CD4-positive, alpha-beta T cell treated with Interleukin-17A for 4 hours (primary cell): ENCODE results near the gene DCDC1.
"Not testable (repeated sequence)": the region's sequence is repeated elsewhere in the genome, so short reads cannot be mapped to it uniquely, and the experiment has no call there.

Source experiments
- DNase-seq: peaks from one replicate; pipeline ENCODE4 v3.0.0-alpha.2; 2020; ENCODE audit warnings: mixed read lengths

DCDC1 gene

DNA sequence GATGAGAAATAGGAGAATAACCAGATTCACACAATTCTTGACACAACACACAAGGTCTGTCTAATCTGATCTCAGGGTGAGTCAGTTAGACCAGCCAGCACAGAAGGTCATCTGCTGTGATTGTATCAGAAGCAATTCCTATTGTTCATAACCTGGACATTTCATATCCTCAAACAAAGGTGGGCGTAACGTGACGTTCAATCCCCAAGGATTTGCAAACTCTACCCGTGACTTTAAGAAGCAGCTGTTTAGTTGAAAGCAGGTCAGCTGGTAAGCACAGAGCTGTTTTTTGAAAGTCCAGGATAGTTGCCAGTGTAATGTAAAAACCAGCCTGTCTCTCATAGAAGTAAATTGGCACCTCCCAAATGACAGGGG is 385.1 kb downstream of the DCDC1 start:
- no peak for DNase-seq

DNA sequence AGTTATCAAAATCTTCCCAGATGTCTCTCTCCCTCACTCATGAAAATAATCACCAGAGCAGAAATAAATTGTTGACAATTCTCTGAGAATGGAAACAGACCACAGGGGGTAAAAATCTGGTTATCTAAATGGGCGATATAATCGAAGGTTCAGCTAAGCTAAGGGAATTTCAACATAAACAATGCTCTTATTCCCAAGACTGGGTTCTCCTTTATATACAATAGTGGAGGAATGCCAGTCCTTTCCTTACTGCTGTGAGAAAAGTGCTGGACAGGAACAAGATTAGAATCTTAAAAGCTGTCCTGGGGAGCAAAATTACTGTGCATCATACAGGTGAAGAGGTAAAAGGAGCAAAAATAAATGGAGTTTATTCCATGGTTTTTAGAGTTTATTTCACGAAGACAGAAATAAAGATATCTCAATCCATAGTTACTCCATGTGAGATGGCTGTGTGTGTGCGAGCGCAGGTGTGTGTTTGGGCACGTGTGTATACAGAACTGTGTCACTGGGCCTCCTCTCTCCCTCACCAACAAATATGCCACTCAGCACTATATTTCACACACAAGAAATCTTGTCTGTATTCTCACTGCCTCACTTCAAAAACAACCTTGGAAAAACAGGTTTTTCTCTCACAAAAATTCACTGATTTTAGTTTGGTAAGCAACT is 385.6 kb downstream of the DCDC1 start:
- no peak for DNase-seq

DNA sequence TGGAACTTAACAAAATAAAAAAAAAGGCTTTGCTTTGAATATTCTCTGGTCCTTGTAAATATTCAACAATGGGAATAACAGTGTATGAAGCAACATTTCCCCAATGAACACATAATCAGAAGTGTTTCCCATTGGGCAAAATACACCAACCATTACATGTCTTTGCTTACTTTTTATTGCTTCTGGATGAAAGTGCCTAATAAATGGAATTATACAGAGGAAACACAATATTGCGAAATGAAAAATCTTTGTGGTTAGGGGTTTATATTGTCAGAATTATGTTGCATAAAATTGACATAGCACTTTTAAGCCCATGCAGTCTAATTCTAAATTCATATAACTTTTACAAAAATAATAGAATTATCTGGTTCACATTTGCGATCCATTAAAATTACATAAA is 386.4 kb downstream of the DCDC1 start:
- no peak for DNase-seq

DNA sequence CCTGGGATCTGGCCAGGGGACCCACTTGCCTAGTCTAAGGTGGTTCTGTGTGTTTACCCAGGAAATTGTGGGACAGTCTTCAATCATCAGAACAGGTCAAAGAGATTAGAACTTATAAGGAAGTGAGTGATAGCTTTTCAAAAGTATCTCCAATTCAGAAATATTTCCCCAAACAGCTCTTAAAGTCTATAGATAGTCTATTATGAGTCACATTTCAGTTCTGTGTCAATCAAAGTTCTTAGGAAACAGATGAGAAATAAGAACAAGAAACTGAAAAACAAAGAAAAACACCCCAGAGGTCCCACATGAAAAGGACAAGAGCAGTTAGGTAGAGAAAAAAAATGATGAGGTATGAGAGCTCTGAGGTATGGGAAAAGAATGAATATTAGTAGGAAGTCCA is 402.0 kb downstream of the DCDC1 start:
- no peak for DNase-seq

DNA sequence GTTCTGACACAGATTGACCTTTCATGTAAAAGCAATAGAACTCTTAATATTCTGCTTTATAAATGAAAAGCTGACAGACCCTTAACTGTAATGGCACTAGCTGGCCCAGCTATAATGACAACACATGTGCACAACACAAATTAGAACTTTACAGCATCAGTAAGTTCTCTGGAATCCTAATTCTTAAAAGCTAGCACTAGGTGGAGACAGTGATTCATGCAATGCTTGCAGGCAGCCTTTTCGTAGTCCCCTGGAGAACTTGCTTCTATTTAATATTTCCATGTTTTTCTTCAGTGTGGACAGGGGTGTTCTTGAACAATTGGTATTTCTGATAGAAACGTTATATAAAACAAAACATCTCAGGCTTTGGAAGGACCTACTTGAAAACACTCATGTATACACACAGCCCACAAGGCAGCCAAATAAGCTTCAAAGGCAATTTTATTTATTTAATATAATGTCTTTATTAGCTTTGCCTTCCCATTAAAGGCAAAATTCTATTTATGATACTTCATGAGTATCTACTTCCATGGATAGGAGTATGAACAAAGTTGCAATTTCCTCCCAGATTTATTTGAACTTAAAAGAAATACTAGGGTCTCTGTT is 409.0 kb downstream of the DCDC1 start:
- DNase-seq = no peak

DNA sequence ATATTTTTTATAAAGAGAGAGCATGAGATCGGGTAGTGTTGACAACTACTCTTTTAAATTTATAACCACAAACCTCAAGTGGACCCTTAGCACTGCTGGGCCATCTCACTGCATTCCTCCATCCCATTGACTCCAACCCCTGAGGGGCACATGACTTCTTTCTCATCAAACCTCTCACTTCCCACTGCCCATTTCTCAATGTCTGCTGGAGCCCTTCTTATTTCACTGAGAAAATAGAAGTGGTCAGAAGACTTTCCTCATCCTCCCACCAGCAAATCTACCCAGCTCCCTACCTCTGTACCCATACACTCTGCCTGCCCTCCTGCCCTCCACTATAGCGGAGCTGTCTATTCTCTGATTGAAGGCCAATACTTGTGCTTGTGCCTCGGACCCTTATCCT is 412.8 kb downstream of the DCDC1 start:
- DNase-seq = no peak

DNA sequence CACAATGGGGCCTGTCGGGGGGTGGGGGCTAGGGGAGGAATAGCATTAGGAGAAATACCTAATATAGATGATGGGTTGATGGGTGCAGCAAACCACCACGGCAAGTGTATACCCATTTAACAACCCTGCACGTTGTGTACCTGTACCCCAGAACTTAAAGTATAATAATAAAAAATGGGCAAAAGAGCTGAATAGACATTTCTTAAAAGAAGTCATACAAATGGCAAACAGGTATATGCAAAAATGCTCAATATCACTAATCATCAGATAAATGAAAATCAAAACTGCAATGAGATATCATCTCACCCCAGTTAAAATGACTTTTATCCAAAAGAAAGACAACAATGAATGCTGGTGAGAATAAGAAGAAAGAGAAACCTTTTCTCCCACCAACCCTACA is 419.7 kb downstream of the DCDC1 start:
- DNase-seq = no peak

DNA sequence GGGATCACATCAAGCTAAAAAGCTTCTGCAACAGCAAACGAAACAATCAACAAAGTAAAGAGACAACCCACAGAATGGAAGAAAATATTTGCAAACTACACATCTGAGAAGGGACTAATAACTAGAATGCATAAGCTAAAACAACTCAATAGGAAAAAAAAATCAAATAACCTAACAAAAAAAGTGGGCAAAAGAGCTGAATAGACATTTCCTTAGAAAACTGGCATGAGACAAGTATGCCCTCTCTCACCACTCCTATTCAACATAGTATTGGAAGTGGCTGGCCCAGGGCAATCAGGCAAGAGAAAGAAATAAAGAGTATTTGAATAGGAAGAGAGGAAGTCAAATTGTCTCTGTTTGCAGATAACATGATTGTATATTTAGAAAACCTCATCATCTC is 421.8 kb downstream of the DCDC1 start:
- not testable (repeated sequence) for DNase-seq

DNA sequence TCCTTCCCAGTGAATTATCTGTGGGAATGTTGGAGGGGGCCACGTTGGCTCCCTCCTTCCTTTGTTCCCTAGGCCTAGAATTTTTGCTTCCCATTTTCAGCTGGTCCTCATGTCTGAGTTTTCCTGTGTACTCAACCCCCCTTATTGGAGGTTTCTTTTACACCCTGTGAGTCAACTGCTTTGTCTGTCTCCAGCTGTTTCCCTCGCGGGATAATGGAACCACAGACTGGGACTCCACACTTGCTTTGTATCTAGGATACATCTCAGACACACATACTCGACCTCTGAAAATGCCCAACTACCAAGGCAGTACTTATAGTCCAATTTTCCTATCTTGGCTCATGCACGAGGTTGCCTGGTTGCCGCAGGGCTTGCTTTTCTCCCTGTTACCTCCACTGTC is 430.7 kb downstream of the DCDC1 start:
- DNase-seq = no peak

DNA sequence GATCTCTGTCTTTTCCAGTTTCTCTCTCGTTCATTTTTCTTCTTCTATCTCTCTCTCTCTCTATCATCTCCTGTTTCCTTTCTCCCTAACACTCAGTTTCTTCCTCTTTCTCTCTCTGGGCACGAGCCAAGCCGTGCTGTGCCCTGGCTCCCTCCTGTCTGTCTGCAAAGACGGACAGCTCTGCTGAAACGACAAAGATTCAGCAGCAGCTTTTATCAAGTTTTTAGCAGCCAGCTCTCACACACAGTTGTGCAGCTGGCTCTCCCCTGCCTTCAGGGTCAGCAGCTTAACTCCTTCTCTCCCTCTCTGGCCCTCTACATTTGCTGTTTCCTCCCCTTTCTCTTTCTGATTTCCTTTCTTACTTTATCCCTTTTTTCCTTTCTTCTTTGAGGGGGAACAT is 431.4 kb downstream of the DCDC1 start:
- no peak for DNase-seq

DNA sequence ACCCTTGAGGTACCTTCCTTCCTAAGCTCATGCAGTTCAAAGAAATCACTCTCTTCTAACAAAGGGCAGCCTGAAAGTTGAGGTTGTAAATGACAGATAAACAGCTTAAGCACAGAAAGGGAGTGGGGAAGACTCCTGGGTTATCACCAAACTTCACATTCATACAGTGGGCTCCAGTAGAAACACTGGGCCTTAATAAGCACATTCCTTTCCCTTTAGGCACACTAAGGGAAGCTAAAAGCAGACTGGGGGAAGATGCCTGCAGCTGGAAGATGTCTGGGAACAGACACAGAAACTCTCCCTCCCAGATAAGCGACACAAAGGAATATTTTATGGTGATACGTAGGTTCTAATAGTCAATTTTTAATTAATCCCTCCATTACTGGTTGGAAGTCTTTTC is 433.0 kb downstream of the DCDC1 start:
- DNase-seq = no peak

DNA sequence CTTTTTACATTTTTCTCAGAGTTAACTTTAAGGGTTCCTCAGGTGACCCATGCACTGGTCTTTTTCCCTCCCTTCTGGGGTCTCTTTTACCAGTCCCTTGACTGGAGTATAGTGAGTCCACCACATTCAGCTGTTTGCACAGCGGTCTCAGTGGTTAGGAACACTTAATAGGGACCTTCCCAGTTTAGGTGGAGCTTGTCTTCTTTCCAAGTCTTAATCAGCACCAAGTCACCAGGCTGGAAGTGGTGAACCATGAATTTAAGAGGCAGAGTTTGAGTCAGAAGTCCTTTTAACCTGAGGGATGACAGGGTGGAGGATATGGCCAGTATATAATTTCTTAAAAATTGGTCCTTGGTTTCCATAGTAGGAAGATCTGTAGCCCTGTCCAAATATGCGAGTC is 433.7 kb downstream of the DCDC1 start:
- DNase-seq = no peak

DNA sequence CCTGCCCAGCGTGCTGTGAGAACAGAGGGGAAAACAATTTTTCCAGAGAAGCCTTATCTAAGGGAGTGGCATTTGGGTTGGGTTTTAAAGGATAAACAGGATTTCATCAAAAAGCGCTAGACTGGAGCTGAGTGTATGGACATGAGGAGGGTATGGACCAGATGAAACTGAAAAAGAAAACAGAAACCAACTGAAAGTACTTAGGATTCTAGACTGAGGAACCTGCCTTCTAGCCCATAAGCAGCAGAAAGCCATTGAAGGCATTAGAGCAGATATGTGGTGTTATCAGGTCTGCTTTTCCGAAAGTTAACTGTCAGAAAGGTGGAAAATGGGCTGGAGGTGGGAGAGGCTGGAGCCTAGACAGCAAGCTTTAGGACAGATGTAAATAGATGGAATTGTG is 443.4 kb downstream of the DCDC1 start:
- DNase-seq = no peak

DNA sequence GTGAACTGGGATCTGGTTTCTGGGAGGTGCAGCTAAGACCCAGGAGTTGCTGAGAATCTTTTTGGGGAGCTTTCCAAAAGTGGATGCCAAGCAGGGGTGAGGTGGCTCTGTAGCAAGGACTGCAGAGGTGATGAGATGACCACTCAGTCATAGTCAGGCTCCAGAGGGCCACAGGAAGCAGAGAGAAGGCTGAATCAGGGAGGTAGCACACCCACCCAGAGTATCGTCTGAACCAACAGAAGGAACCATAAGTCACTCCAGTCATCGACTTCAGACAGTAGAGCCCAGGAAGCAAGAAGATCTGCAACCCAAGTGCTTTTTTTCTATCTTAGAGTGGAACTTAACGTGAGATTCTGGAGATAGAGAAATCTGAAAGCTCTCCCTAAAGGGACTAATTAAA is 447.7 kb downstream of the DCDC1 start:
- DNase-seq = no peak

DNA sequence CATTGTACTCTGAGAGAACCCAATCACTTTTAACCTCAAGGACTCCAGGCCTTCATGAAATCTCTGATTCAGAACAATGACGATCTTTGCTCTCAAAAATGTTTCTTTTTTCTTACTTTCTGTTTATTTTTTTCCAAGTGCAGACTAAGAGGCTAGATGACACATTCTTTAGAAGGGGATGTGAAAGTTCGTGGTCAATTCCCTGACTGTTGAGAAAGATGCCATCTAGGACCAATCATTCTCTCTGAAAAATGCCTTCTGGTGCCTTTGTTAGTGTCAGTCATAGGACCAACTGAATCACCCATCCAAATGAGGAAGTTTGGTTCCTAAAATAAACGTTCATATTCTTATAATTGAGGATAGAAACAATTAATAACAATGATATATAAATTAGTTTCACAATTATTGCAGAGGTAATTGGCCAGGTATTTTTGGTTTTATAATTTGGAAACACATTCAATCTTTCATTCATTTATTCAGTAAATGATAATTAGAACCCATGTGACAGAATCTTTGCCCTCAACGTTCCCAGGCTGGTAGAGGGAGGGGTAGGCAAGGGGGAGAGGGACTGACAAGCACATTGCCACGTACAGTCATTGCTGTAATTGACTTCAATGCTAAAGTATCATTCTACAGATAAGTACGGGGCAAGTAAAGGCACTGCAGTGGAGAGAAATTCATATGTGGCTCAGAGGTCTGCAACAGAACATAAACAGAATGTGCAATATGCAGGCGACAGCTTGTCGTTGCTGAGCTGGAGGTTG is 450.0 kb downstream of the DCDC1 start:
- DNase-seq = no peak

DNA sequence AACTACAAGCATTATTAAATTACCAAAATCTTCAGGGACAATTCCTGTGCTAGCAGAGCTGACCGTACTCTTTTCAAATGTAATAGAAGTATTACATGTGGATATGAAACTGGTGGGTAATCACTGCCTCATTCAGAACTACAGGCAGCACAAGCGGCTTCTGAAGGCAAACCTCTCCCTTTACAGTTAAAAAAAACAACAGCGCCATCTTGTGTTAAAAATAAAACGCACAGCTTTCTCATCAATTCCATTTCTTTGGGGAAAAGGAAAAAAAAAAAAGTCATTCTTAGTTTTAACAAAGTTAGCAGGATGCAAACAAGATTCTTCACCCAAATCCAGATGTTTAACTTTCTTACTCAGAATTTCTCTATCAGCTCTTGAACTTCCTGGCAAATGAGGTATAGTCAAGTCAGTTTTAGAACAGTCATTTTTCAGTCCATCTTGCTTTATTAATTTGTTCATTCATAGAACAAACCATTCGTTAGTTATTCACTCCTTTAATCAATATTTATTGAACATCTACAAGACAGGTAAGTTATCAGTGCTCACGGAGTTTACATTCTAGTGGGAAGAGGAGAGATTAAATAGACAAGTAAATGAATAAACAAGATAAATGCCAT is 451.6 kb downstream of the DCDC1 start:
- no peak for DNase-seq

DNA sequence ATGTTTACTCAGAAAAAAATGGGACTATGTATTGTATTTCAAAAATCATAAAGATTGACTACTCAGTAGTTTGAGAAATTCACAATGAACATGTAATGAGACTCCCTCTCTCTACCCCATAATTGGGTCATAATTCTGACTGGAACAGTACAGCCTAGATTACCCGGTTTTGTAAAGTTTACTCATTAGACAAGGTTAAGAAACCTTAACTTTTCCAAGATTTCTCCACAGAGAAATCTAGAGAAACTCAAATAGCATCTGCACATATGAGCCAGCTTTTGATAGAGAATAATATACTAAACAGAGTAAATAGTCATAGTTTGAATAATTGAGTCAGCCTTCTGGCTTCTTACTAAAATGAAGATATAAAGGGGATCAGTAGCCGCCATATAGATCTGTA is 452.3 kb downstream of the DCDC1 start:
- DNase-seq = no peak

DNA sequence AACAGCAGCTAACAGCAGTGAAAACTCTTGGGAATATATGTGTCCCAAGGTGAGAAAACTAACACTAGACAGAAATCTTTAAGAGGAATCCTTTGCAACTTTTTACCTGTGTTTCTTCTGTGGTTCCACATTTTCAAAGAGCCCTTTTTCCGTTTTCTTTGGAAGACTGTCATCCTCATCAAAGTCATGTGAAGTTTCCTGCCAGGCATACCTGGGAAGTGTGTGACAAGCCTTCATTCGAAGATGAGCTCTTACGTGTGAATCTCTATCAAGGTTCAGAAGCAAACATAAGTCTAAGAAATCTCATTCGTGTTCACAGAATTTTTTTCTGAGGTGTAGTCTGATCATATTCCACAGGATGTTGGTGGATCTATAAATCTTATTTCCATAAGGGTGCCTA is 452.8 kb downstream of the DCDC1 start:
- no peak for DNase-seq

DNA sequence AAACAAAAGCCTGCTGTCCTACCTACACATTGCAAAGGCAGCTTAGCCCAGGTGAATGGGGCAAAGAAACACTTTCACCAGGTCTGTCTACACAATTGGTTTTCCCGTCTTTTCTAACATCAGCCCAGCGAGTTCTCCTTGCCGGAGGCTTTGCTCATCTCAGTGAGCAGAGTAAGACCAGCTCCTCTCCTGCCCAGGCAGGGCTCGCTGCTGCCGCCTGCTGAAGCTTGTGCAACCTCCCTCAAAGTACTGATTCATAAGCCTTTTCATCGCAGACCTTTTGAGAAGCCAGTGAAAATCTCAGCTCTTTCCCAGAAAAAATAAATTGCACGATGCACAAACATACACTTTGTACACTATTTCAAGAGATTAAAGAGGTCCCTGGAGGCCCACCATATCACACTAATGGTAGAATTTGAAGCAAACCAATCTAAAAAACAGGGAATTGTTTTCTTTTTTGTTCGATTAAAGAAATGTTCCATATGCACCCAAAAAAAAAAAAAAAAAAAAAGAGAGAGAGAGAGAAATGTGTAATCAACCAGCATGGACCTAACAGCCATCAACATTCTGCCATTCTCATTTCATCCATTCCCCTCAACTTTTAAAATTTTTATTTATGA is 455.3 kb downstream of the DCDC1 start:
- DNase-seq = no peak

DNA sequence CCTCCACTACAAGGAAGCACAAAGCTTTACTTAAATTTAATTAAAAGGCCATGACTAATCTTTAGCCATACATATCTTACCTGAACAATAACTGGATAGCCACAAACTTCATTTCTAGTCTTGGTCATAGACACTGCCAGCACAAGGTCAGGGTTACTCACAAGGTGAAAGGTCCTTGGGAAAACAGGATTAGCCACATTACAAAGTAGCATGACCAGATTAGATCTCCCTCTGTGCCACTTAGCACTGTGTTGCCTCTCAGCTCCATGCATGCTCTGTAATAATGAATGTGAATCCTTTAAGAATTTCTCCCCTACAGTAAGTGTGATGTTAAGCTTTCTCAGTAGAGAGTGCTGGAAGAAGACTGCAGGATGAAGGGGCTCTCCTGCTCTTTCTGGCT is 458.3 kb downstream of the DCDC1 start:
- DNase-seq = no peak

DNA sequence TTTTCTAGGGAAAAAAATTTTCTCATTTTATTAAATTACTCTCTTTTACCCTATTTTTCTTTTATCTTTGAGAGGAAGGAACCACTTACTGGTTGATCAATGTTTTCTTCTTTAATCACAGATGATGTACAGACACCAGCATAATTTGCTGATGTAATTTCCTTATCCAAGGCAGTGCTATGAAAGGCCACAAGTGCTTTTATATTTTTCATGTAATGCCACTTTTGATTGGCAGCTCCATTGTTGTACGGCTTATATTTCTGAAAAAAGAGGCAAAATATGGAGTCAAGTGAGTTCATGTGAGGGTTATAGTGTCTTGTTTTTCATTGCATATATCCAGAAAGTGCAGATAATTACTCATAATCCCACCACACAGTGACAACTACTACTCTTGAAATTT is 460.7 kb downstream of the DCDC1 start:
- no peak for DNase-seq

DNA sequence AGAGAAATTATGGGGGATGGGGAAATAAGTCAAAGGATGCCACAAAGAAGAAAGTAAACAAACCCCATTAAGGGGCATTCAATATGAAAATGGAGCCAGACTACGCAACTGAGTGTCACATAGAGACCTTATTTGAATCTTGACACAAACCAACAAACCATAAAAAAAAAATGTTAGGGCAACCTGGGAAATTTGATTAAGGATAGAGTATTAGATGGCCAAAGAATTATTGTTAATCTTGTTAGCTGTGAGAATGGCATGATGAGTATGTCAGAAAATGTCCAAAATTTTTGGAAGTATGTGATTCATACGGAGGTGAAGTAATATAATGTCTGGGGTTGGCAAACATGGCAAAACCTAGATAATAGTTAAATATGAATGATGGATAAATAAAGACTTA is 461.3 kb downstream of the DCDC1 start:
- no peak for DNase-seq

DNA sequence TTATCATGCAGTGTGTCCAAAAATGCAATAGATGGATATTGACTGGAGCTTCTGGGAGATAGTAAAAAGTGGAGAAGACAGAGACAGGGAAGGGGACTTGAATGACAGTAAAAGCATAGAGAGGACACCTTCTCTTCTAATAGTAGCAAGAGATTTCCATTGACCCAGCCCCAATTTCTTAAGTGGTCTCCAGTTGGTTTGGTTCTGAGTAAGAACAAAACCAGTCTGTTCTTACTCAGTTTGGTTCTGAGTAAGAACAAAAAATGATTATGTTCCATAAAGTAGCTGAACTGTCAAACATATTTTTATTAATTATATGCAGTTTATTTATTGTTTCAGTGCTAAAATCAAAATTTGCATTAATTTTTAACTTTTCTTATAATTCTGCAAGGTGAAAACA is 466.6 kb downstream of the DCDC1 start:
- no peak for DNase-seq

DNA sequence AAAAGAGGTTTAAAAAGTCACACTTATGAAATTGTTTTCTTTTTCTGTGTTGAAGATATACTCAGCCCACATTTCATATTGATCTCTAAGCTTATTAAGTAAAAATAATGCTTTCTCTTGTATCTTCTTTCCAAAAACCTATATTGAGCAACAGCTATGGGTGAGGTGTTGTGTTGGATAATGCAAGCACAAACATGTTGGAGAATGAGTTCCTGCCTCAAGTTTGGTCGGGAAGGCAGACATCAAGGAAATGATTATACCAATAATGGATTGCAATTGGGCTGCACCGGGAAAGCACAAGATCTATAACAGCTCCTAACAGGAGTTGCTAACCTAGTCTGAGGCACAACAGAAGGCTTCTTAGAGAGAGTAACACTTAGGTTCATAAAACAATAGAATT is 474.5 kb downstream of the DCDC1 start:
- no peak for DNase-seq
